ENCODE measurements around the gene SOAT2. TPM values are rescaled to one million over a fixed set of nuclear protein-coding genes. Genes with fewer than 3 reads are reported as not detected.

The SOAT2 gene
- total RNA-seq, 6 experiments from 2014 or later, result 0.12 to 0.34 (median 0.18) TPM

- Mint-ChIP-seq H3K4me3 (no peak overlapping the region), H3K27me3 (ENCODE audit: insufficient read depth) (no peaks in the 10 kb centered on the region), H3K36me3 (ENCODE audit: low read depth) (no peaks in the 10 kb centered on the region), H3K27ac (no peak overlapping the region), H3K9me3 (no peaks in the 10 kb centered on the region), H3K4me1 (ENCODE audit: low read depth) (no peaks in the 10 kb centered on the region)
- TF ChIP-seq CTCF (IDR thresholded peaks at IDR 0.05), result no peak
- DNase-seq, result no peak
These were observed 9.9 kb downstream of the SOAT2 start for GRCh38 chr12:53113136-53113705.

- Mint-ChIP-seq H3K36me3 (ENCODE audit: low read depth) (no peaks in the 10 kb centered on the region), H3K27ac (no peak overlapping the region), H3K27me3 (ENCODE audit: insufficient read depth) (no peaks in the 10 kb centered on the region), H3K9me3 (no peaks in the 10 kb centered on the region), H3K4me1 (ENCODE audit: low read depth) (no peaks in the 10 kb centered on the region), H3K4me3 (no peak overlapping the region)
- no peak for DNase-seq
- TF ChIP-seq CTCF (IDR thresholded peaks at IDR 0.05), result no peak
These were observed 10.7 kb downstream of the SOAT2 start for GRCh38 chr12:53113951-53114350.

- no peak for TF ChIP-seq CTCF (IDR thresholded peaks at IDR 0.05)
- H3K27me3 Mint-ChIP-seq (ENCODE audit: insufficient read depth), result no peaks in the 10 kb centered on the region
- H3K9me3 Mint-ChIP-seq, result no peaks in the 10 kb centered on the region
- H3K36me3 Mint-ChIP-seq (ENCODE audit: low read depth), result no peaks in the 10 kb centered on the region
- DNase-seq, result no peak
- H3K4me1 Mint-ChIP-seq (ENCODE audit: low read depth), result no peaks in the 10 kb centered on the region
- H3K4me3 Mint-ChIP-seq, result no peak overlapping the region
- no peak overlapping the region for H3K27ac Mint-ChIP-seq
These were observed 12.0 kb downstream of the SOAT2 start for GRCh38 chr12:53115112-53115890.

- no peak for DNase-seq
- H3K4me3 Mint-ChIP-seq, result no peak overlapping the region
- H3K27me3 Mint-ChIP-seq (ENCODE audit: insufficient read depth), result no peaks in the 10 kb centered on the region
- H3K9me3 Mint-ChIP-seq, result no peaks in the 10 kb centered on the region
- H3K36me3 Mint-ChIP-seq (ENCODE audit: low read depth), result no peaks in the 10 kb centered on the region
- no peak for TF ChIP-seq CTCF (IDR thresholded peaks at IDR 0.05)
- H3K4me1 Mint-ChIP-seq (ENCODE audit: low read depth), result no peaks in the 10 kb centered on the region
- no peak overlapping the region for H3K27ac Mint-ChIP-seq
These were observed 12.8 kb downstream of the SOAT2 start for GRCh38 chr12:53115891-53116648.

- H3K4me3 Mint-ChIP-seq, result no peak overlapping the region
- H3K36me3 Mint-ChIP-seq (ENCODE audit: low read depth), result no peaks in the 10 kb centered on the region
- no peak for DNase-seq
- no peaks in the 10 kb centered on the region for H3K27me3 Mint-ChIP-seq (ENCODE audit: insufficient read depth)
- no peaks in the 10 kb centered on the region for H3K9me3 Mint-ChIP-seq
- no peak overlapping the region for H3K27ac Mint-ChIP-seq
- peaks cover 10% of the 10 kb centered on the region for H3K4me1 Mint-ChIP-seq (ENCODE audit: low read depth)
- TF ChIP-seq CTCF (IDR thresholded peaks at IDR 0.05), result no peak
These were observed 15.5 kb downstream of the SOAT2 start for GRCh38 chr12:53118751-53119300.

All from HFFc6 (cell line).